ENCODE data around the gene SLC1A2.

Gene SLC1A2

DNA sequence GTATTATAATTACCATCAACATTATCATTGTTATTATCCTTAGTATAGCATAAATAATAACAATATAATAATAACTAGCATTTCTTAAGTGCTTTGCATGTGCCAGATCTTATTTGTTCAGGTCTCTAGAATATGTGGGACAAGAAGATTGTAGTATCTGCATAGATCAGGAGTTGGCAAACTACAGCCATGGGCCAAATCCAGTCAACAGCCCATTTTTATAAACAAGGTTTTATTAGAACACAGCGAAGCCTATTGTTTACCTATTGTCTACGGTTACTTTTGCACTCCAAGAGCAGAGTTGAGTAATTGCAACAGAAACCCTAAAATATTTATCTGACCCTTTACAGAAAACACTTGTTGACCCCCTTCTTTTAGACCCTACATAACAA, 81.4 kb downstream of the SLC1A2 start:
- TF ChIP-seq JUND (IDR thresholded peaks at IDR 0.05; ENCODE audit: low read depth): no peak
- in situ Hi-C loops (cut with HindIII; ENCODE audit: low pct_unique_long_range_greater_than_20kb, low sequenced_read_pairs): no loop called here
- no peak for DNase-seq (ENCODE audit: low read depth in 1 of 2, low spot score in 1 of 2)

DNA sequence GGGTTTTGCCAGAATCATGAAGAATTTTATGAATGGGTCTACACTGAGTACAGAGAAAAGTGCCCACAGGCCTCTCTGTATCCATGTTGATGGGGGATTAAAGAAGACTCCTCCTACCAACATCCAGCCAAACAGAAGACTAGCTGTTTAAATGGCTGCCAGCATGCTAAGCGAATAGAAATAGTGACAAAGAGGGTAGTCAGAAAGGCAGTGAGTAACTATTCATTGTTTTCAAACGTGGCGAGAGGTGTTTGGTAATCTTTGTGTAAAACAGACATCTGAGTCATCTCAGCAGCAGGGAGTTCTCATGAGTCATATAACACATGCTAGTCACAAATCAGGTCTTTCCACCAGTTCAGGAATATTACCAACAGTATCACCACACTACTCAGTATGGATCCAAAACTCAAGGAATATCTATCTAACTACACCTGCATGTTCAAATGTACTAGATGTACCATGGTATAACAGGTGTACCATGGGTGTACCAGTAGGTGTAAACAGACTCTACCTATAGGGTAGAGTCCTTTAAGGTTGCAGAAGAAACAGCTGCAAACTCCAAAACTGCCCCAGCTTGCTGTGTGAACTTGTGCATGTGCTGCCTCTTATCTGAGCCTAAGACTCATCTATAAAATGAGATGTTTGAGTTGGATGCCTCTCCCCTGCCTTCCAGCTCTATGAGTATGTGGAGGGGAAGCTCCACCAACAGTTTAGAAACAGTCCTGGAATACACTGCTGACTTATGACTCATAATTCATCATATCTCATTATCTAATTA, 82.0 kb downstream of the SLC1A2 start:
- in situ Hi-C loops (cut with HindIII; ENCODE audit: low pct_unique_long_range_greater_than_20kb, low sequenced_read_pairs): no loop called here
- DNase-seq (ENCODE audit: low read depth in 1 of 2, low spot score in 1 of 2): peak in 1 of 2 experiments; percentile 61
- no peak for TF ChIP-seq JUND (IDR thresholded peaks at IDR 0.05; ENCODE audit: low read depth)

DNA sequence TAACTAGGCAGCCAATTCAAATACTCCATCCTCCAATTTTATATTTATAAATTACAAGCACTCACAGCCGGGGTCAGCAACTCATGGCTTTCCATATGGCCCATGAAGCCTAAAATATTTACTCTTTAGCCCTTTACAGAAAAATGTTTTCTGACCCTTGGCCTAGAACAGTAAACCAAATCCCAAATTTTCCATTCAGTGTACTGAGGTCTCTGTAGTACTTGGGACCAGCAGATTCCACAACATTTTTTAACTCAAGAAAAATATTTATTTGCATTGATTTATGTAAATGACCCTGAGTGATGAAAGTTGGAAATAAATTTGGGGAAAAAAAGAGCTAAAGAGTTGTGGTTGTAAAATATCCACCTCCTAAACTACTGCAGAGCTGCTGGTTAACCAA, 82.6 kb downstream of the SLC1A2 start:
- in situ Hi-C loops (cut with HindIII; ENCODE audit: low pct_unique_long_range_greater_than_20kb, low sequenced_read_pairs): no loop called here
- TF ChIP-seq JUND (IDR thresholded peaks at IDR 0.05; ENCODE audit: low read depth): no peak
- DNase-seq (ENCODE audit: low read depth in 1 of 2, low spot score in 1 of 2): no peak

DNA sequence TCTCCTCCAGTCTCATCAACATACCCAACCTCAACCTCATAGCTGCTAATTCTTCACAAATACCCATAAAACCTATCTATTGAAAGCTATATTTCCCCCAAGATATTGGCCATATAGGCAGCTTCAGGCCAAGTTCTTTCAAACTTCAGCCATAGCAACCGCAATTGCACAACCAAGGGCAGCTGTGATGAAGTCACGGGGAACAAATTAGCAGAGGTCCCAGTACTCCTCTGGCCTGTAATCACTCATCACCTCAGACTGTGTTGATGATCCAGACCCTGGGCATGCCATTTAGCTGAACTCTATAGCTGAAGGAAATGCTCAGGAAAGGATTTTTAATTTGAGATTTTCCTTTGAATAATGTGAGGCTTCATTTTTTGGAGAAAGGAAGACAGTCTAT, 84.1 kb downstream of the SLC1A2 start:
- no peak for TF ChIP-seq JUND (IDR thresholded peaks at IDR 0.05; ENCODE audit: low read depth)
- in situ Hi-C loops (cut with HindIII; ENCODE audit: low pct_unique_long_range_greater_than_20kb, low sequenced_read_pairs): no loop called here
- no peak for DNase-seq (ENCODE audit: low read depth in 1 of 2, low spot score in 1 of 2)

DNA sequence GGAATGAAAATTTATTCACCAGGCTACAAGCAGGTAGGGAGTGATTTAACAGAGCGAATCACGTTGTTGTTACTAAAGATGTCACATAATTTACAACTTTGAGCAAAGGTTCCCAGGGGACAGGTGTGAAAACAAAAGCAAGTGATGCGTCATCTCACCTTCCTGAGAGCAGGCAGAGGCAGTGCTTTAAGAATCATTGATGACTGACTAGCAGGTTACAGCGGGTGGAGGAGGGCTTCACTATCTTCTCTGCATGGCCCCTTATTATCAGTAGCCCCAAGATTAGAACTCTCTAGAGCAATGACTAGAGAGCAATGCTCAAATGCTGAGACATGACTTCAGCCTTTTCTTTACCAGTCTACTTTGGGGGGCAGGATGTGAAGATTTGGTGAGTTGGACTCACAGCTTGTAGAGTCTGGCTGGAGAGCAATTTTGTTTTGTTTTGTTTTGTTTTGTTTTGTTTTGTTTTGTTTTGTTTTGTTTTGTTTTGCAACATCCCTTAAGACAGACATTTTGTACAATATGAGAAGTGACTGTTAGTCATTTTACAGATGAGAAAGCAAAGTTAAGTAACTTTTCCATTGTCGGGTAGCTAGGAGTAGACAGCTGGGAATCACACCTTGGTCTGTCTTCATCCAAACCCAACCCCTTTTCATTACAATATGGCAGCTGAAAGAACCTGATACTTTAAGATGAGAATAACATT, 84.8 kb downstream of the SLC1A2 start:
- DNase-seq (ENCODE audit: low read depth in 1 of 2, low spot score in 1 of 2): no peak
- in situ Hi-C loops (cut with HindIII; ENCODE audit: low pct_unique_long_range_greater_than_20kb, low sequenced_read_pairs): no loop called here
- no peak for TF ChIP-seq JUND (IDR thresholded peaks at IDR 0.05; ENCODE audit: low read depth)

DNA sequence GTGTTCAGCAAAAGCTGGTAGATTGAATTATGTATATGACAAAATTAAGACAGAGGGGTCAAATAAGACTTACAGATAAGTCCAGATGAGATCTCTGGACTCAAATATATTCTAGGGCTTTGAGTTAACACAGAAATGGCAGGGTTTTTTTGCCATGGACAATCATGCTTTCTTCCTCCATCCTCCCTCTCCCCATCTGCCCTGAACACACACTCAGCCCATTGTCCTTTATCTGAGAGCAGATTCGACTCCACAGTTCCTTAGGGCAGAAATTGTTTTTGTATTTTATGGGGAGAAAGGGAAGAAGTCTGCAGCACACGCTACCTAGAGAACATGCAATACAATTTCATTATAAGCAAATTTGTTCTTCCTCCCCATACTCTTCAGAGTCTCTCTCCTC, 86.8 kb downstream of the SLC1A2 start:
- DNase-seq (ENCODE audit: low read depth in 1 of 2, low spot score in 1 of 2): no peak
- in situ Hi-C loops (cut with HindIII; ENCODE audit: low pct_unique_long_range_greater_than_20kb, low sequenced_read_pairs): no loop called here
- TF ChIP-seq JUND (IDR thresholded peaks at IDR 0.05; ENCODE audit: low read depth): no peak

DNA sequence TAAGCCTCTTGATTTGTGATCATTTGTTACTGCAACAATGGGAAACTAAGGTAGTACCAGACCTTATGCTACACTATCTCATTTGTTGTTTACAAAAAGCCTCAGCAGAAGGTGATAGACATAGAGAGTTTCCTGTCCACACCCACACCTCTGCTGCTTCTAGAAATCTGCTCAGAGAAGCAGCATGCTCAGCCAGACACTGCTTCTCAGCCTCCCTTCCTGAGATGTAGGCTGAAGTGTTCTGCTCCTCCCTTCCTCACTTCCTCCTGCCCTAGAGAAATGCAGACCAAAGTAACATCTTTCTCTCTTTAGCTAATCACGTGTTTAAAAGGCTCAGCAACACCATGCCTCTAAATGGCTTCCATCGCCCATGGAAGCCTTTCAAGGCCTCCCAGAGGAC, 88.4 kb downstream of the SLC1A2 start:
- DNase-seq (ENCODE audit: low read depth in 1 of 2, low spot score in 1 of 2): no peak
- in situ Hi-C loops (cut with HindIII; ENCODE audit: low pct_unique_long_range_greater_than_20kb, low sequenced_read_pairs): no loop called here

DNA sequence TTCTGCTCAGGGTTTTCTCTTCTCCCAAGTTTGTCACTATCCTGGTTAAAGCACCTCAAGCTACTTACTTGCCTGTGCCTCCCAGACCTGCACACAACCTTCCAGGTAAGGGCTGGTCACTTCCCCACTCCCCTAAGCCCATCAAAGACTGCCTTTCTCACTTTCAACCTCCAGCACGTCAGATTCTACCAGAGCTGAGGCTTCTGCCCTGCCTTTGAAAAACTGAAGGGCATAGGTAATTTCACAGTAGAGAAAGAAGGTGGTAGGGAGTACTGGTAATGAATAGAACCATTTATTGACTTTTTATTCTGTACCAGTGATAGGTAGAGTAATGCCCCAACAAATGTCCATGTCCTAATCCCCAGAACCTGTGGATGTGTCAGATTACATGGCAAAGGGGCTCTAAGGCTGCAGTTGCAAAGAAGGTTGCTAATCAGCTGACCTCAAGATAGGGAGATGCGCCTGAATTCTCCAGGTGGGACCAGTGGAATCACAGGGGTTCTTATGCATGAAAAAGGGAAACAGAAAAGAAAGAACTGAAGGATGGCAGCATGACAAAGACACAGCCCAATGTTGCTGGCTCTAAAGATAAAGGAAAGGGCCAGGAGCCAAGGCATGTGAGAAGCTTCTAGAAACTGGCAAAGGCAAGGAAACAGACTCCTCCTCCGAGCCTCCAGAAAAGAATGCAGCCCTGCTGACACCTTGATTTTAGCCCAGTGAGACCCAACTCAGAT, 89.0 kb downstream of the SLC1A2 start:
- no peak for DNase-seq (ENCODE audit: low read depth in 1 of 2, low spot score in 1 of 2)
- no peak for TF ChIP-seq JUND (IDR thresholded peaks at IDR 0.05; ENCODE audit: low read depth)
- in situ Hi-C loops (cut with HindIII; ENCODE audit: low pct_unique_long_range_greater_than_20kb, low sequenced_read_pairs): no loop called here

More for the DNA sequence above, 88.4 kb downstream of the SLC1A2 start:
- TF ChIP-seq JUND (IDR thresholded peaks at IDR 0.05; ENCODE audit: low read depth): no peak

DNA sequence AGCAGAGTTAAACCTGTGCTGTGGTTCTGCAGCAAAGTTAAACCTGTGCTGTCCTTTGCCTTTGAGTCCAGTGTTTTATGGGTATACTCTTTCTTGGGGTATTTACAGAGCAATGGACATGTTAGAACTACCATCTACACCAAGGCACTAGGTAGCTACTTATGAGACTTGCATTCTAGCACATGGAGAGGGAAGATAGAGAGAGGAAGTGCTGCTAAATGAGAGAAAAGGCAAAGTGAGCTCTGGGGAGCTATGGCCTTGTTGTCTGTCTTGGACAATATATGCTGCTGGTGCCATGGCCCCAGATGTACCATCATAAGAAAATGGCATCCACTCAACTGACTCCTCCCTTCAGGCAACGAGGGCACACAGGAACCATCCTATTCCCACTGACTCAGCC, 91.5 kb downstream of the SLC1A2 start:
- DNase-seq (ENCODE audit: low read depth in 1 of 2, low spot score in 1 of 2): no peak
- in situ Hi-C loops (cut with HindIII; ENCODE audit: low pct_unique_long_range_greater_than_20kb, low sequenced_read_pairs): no loop called here
- no peak for TF ChIP-seq JUND (IDR thresholded peaks at IDR 0.05; ENCODE audit: low read depth)

DNA sequence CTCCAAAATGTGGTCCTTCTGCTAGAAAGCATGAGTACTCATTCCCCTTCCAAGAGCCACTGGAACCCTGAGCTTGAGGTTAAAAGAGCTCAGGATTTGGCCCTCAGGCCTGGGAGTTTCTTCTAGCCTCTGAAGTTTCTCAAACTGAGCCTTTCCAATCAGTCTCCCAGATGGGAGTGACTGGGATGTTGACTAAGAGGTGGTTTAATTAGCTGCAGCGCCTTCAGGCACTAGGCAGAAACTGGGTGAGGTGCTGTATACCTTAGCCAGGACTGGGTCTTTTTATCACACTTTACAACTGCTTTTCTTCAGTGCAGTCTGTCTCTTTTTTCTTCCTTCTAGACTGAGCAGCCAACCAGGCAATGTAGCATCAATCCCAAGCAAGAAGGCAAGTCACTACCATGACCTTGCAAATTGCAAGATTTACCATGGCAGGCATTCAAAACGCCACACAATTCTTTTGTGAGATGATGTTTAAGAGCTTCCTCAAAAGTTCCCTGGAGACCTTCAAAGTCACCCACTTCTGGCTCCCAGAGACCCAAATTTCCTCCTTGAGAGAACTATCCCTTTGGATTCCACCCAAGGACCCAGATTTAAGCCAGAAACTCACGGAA, 93.0 kb downstream of the SLC1A2 start:
- TF ChIP-seq JUND (IDR thresholded peaks at IDR 0.05; ENCODE audit: low read depth): no peak
- peak in 1 of 2 experiments; percentile 56 for DNase-seq (ENCODE audit: low read depth in 1 of 2, low spot score in 1 of 2)
- in situ Hi-C loops (cut with HindIII; ENCODE audit: low pct_unique_long_range_greater_than_20kb, low sequenced_read_pairs): no loop called here

DNA sequence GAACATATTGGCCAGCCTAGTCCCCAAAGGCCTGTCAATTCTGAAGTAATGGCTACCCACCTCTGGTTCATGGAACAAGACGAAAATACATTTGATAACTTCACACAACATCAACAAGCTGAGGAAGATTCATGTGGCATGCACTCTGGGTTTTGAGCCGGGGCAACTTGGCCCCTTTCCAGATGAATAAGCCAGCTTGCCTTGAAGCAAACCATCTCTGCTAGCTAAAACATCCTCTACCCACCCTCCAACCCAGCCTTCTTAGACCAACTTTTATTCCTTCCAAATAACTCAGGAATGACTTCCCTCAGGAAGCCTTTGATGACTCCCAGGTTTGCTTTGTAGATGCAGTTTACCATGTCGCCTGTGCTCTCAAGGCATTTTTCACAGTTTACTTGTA, 94.4 kb downstream of the SLC1A2 start:
- no peak for DNase-seq (ENCODE audit: low read depth in 1 of 2, low spot score in 1 of 2)
- in situ Hi-C loops (cut with HindIII; ENCODE audit: low pct_unique_long_range_greater_than_20kb, low sequenced_read_pairs): no loop called here
- no peak for TF ChIP-seq JUND (IDR thresholded peaks at IDR 0.05; ENCODE audit: low read depth)

DNA sequence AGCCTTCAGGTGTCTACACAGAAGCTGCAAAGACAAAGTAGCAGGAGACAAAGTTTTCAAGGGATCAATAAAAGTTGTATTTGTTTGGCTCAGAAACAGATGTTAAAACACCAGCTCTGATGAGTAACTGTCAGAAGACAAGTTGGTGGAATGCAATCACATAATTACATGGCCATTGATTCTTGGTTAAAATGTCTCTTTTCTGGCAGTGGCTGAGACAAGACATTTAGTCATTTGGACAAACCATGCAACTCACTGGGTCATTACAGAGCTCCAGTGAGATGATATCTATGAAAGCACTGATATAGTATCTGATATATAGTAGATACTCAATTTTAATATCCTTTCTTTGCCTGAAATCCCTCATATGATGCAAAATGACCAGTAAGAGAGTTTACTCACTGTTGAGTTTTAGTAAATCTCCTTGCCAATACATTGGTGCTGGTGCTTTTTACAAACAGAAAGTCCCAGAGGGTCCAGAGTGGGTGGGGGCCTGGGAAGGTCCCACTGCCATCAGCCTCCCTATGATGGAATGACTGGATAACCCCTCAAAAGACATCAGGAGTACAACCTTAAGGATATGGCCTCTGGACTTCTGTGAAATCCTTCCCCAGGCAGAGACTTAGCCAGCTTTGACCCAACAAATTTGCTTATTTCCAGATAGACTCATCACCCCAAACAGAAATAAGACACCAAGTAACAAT, 95.0 kb downstream of the SLC1A2 start:
- no peak for TF ChIP-seq JUND (IDR thresholded peaks at IDR 0.05; ENCODE audit: low read depth)
- in situ Hi-C loops (cut with HindIII; ENCODE audit: low pct_unique_long_range_greater_than_20kb, low sequenced_read_pairs): no loop called here
- no peak for DNase-seq (ENCODE audit: low read depth in 1 of 2, low spot score in 1 of 2)
